HG03558 (cell line): Measurements from ENCODE around the gene NYAP2.

Source experiments
- ATAC-seq: cut with Tn5 transposase; IDR thresholded peaks from one replicate; pipeline ENCODE4 v1.9.1; 2021; ENCODE audit warnings: moderate number of reproducible peaks; ENCODE audit not compliant: unreplicated experiment; ENCODE audit errors: extremely low read depth

Gene NYAP2

GRCh38 chr2:225534697-225535096 is 135.2 kb downstream of the NYAP2 start:
- ATAC-seq: no peak

- no peak for ATAC-seq
These were observed 136.5 kb downstream of the NYAP2 start for GRCh38 chr2:225536036-225536435.

- ATAC-seq: no peak
These were observed 144.1 kb downstream of the NYAP2 start for GRCh38 chr2:225543626-225544025.

GRCh38 chr2:225556461-225556860 is 157.0 kb downstream of the NYAP2 start:
- no peak for ATAC-seq

GRCh38 chr2:225558399-225559071 is 159.0 kb downstream of the NYAP2 start:
- ATAC-seq: no peak

GRCh38 chr2:225559072-225559415 is 159.5 kb downstream of the NYAP2 start:
- ATAC-seq: no peak

- ATAC-seq: no peak
These were observed 167.3 kb downstream of the NYAP2 start for GRCh38 chr2:225566798-225567197.

GRCh38 chr2:225569995-225570394 is 170.5 kb downstream of the NYAP2 start:
- ATAC-seq: no peak

- no peak for ATAC-seq
These were observed 174.1 kb downstream of the NYAP2 start for GRCh38 chr2:225573603-225574002.

GRCh38 chr2:225574582-225575138 is 175.2 kb downstream of the NYAP2 start:
- ATAC-seq: no peak

GRCh38 chr2:225581135-225581534 is 181.6 kb downstream of the NYAP2 start:
- ATAC-seq: no peak

- no peak for ATAC-seq
These were observed 182.4 kb downstream of the NYAP2 start for GRCh38 chr2:225581906-225582305.

GRCh38 chr2:225582355-225583116 is 183.0 kb downstream of the NYAP2 start:
- ATAC-seq: no peak

GRCh38 chr2:225584796-225585195 is 185.3 kb downstream of the NYAP2 start:
- no peak for ATAC-seq

- no peak for ATAC-seq
These were observed 191.4 kb downstream of the NYAP2 start for GRCh38 chr2:225590932-225591331.

GRCh38 chr2:225597911-225598310 is 198.4 kb downstream of the NYAP2 start:
- ATAC-seq: no peak

- ATAC-seq: no peak
These were observed 198.9 kb downstream of the NYAP2 start for GRCh38 chr2:225598426-225598825.

GRCh38 chr2:225598897-225599296 is 199.4 kb downstream of the NYAP2 start:
- ATAC-seq: no peak

GRCh38 chr2:225599856-225600255 is 200.3 kb downstream of the NYAP2 start:
- no peak for ATAC-seq

GRCh38 chr2:225600444-225600843 is 200.9 kb downstream of the NYAP2 start:
- no peak for ATAC-seq

GRCh38 chr2:225600865-225601264 is 201.4 kb downstream of the NYAP2 start:
- peak; percentile 62 for ATAC-seq

GRCh38 chr2:225602205-225602604 is 202.7 kb downstream of the NYAP2 start:
- no peak for ATAC-seq
